Frontal cortex (tissue), 4 donors: ENCODE measurements around the gene SSX3. TPM values are rescaled to one million over a fixed set of nuclear protein-coding genes. Genes with fewer than 3 reads are reported as not detected.
"Not testable (repeated sequence)": the region's sequence is repeated elsewhere in the genome, so short reads cannot be mapped to it uniquely, and the experiment has no call there.

ENCODE experiments used
- DNase-seq, 2 donors: peaks; one replicate each; pipeline ENCODE4 v3.0.0; 2012; ENCODE audit warnings: low spot score in 2 of 2
- FAIRE-seq: peaks from 2 replicates; lab custom pipeline; 2012; peaks lifted over from hg19 to GRCh38; lab: Jason Lieb, UNC
- small RNA-seq: library from RNA; depleted of rRNA; stranded (forward); fragments of <200 nt; gene quantifications from one replicate; pipeline ENCODE3, GENCODE V24; 2014
- total RNA-seq: library from RNA; depleted of rRNA; stranded (reverse); fragments of >200 nt; gene quantifications from one replicate; pipeline ENCODE4 v1.2.3, GENCODE V29; 2014
- donor health status: control.
- donor health status: control.
- donor health status: control.

The SSX3 gene
- not detected for total RNA-seq

GRCh38 chrX:48356315-48357094 lies at the start of gene SSX3:
Gene SSX3 (minus strand): TSS chrX:48356703. CDS start chrX:48355249, 1,454 bp downstream.
- DNase-seq: not testable (repeated sequence)

GRCh38 chrX:48397825-48398224 lies 41.3 kb upstream of the SSX3 start:
- not testable (repeated sequence) for FAIRE-seq, DNase-seq

More at GRCh38 chrX:48356315-48357094, at the start of gene SSX3:
- FAIRE-seq: not testable (repeated sequence)

GRCh38 chrX:48396931-48397330 lies 40.4 kb upstream of the SSX3 start:
- not testable (repeated sequence) for FAIRE-seq, DNase-seq

- not testable (repeated sequence) for DNase-seq, FAIRE-seq
Measured at GRCh38 chrX:48383239-48383638, 26.7 kb upstream of the SSX3 start, which contains the start of gene SSX4. Gene SSX4 (plus strand): TSS chrX:48383539. CDS start chrX:48384054, 515 bp downstream.

GRCh38 chrX:48370408-48370807 lies 13.9 kb upstream of the SSX3 start:
- not testable (repeated sequence) for DNase-seq, FAIRE-seq

GRCh38 chrX:48367717-48368408 lies 11.4 kb upstream of the SSX3 start:
- not testable (repeated sequence) for FAIRE-seq

GRCh38 chrX:48359281-48359680 lies 2.8 kb upstream of the SSX3 start:
- not testable (repeated sequence) for DNase-seq, FAIRE-seq

More at GRCh38 chrX:48367717-48368408, 11.4 kb upstream of the SSX3 start:
- not testable (repeated sequence) for DNase-seq

GRCh38 chrX:48357681-48358080 lies 1.2 kb upstream of the SSX3 start:
- no peak for DNase-seq
- FAIRE-seq: no peak

- DNase-seq, FAIRE-seq: not testable (repeated sequence)
Measured at GRCh38 chrX:48346059-48346458, 10.4 kb downstream of the SSX3 start.

GRCh38 chrX:48313996-48314395 lies 42.5 kb downstream of the SSX3 start:
- not testable (repeated sequence) for DNase-seq, FAIRE-seq

GRCh38 chrX:48306175-48306574 lies 50.3 kb downstream of the SSX3 start:
- DNase-seq: no peak
- FAIRE-seq: no peak

Small RNAs within 50 kb of the gene (small RNA-seq; reads per million reads assigned to genes)
- gene AL606490.7 (not detected), gene AL606490.9 (not detected)

Other genes starting within 250 kb of the SSX3 start
- gene SPACA5B, start 226.1 kb downstream of the SSX3 start, total RNA-seq: not detected
- gene SSX5, start 159.9 kb downstream of the SSX3 start, total RNA-seq: not detected
- not detected for gene SSX1, start 101.3 kb downstream of the SSX3 start, total RNA-seq
- not detected for gene SSX4, start 26.8 kb upstream of the SSX3 start, total RNA-seq
- not detected for gene SSX4B, start 55.3 kb upstream of the SSX3 start, total RNA-seq
- 25.3 TPM for gene SLC38A5, start 113.6 kb upstream of the SSX3 start, total RNA-seq
- gene FTSJ1, start 119.5 kb upstream of the SSX3 start, total RNA-seq: 36.3 TPM
- gene PORCN, start 152.3 kb upstream of the SSX3 start, total RNA-seq: 7.3 TPM
- 53.4 TPM for gene EBP, start 165.1 kb upstream of the SSX3 start, total RNA-seq
- 4.9 TPM for gene TBC1D25, start 183.0 kb upstream of the SSX3 start, total RNA-seq
- gene RBM3, start 217.8 kb upstream of the SSX3 start, total RNA-seq: 188 TPM
- gene WDR13, start 240.8 kb upstream of the SSX3 start, total RNA-seq: 56.7 TPM